ENCODE results near the gene MAOA. TPM values are rescaled to one million over a fixed set of nuclear protein-coding genes. Genes with fewer than 3 reads are reported as not detected.
"Not testable (repeated sequence)": the region's sequence is repeated elsewhere in the genome, so short reads cannot be mapped to it uniquely, and the experiment has no call there.

The MAOA gene
- total RNA-seq, 1 donor from 2014 or later = 116 TPM

DNA sequence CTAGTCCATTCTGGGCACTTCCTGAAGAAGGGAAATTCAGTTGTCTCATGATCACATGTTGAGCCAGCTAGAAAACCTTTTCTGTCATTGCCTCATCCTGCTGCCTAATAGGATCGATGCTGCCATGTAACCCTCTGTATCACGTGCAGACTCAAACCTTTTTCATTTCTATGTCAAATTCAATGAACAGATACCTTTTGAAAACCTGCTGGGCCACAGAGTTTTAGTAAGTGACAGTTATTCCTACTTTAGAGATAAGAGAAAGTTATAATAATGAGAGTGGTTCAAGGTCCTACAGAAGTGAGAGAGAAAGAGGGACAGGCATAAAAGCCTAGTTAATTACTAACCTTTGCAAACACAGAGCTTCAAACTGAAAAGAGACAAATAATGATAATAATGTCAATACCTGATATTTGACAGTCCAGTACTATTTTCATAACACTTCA, 46.0 kb downstream of the MAOA start:
- intact Hi-C loops (cut with DNase I) = no loop called here
- no peak for ATAC-seq (ENCODE audit: poor library complexity)

DNA sequence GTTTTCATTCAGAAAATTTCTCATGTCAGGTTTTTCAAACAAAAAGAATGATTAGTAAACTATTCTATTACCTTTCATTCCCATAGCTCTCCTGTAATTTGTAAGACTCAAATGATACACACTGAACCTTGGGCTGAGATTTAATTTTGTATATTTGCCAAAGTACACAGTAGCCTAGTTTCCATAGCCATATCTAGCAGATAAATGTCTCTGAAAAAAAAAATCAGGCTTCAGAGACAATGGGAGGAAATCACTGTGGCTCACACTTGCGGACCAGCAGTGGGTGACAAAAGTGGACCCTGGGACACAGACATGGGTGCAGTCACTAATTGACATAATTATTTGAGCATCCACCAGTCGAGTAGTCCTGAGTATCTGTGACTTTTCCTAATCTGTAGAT, 46.6 kb downstream of the MAOA start:
- intact Hi-C loops (cut with DNase I) = no loop called here
- ATAC-seq (ENCODE audit: poor library complexity) = peak; percentile 68
- DNase-seq = no peak

More for the DNA sequence above, 46.0 kb downstream of the MAOA start:
- DNase-seq = no peak

DNA sequence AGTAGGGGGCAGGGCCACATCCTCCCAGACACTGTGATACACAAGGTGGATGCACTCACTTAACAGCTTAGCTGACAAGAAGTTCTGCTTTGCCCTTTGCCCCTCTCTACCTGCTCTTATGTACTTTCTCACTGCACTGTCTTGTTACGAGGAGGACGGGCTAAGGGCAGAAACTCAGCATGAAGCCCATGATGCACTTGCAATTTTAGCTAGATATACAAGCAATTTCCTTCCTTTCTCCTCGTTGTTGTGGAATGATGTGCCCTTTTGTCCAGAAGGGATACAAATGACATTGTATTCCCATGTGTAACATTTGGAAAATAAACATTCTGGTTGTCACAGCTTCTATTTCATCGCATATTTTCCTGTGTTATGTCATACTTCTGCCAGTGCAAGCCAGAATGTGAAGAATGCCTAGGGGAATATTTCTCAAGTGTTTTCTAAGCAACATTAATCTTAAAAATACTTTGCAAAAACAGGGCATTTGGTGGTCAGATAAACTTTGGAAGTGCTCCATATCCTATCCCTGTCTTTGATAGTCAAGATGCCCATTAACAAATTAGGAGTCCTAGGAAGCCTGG, 47.2 kb downstream of the MAOA start:
- ATAC-seq (ENCODE audit: poor library complexity) (peak; percentile 49), DNase-seq (no peak)
- intact Hi-C loops (cut with DNase I) = no loop called here

DNA sequence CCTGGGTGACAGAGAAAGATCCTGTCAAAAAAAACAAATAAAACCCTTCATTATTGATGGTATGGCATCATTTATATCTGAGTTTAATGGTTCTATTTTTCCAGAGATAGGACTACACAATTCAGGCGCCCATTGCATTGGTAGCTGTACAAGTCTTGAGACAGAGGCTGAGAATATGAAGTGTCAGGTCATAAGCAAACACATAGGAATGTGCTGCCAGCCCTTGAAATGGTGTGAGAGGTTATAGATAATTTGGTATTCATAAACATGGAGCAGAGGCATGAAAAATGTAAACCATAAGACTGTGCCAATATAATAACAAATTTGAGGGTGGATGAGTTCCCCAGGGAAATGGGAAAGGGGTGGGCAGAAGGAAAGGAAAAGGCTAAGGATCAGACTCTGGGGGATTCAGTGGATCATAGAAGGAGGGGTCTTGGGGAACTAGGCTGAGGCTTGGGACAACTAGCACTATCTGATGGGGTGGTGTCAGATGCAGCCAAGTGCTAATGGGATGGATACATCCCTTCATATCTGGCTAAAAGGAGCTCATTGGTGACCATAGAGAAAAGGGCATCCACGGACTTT, 50.8 kb downstream of the MAOA start:
- ATAC-seq (ENCODE audit: poor library complexity) (no peak), DNase-seq (no peak)
- intact Hi-C loops (cut with DNase I) = no loop called here

DNA sequence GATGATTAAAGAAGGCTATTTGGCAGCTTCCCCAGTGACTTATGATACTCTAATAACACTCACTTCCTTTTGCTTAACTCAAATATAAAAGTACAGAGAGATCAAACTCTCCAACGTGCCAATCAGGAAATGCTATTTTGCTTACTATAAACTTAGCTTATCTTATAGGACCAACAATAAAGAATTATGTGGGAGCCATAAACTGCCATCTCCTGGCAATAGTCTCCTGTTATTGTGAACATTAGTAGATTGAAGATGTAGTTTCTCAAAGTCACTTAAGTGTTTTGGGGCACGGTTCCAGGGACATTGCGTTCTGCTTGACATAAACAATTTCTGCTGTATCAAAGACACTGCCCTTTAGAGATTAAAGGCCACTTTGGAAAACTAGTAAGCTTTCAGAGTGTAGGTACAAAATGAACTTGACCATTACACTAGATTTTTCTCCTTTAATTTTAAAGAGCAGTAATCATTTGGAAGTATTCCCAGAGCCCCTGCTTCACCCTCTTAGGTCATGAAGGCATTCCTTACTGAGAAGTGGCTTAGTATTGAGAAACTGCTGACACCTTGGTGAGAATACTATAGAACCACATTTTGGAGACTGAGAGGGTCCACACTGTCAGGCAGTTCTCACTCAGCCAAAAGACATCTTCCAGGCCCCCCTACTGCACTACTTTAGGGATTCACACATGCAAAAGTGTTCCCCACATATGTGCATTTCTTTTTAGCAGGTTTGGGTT, 51.9 kb downstream of the MAOA start:
- intact Hi-C loops (cut with DNase I) = no loop called here
- peak; percentile 80 for ATAC-seq (ENCODE audit: poor library complexity)

DNA sequence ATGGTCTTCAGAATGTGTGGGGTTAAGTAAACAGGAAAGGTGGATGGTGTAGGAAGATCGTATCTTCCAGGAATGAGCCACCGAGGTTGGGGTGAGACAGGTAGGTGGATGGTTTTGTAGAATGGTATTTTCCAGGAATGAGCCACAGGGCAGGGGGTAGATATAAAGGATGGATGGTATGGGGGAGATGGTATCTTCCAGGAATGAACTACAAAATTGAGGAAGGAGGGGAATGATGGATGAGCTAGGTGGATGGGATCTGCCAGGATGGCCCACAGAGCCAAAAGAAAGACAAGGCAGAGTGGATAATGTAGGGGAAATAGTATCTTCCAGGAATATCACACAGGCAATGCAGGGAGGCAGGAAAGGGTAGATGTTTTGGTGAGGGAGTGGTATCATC, 60.0 kb downstream of the MAOA start:
- ATAC-seq (ENCODE audit: poor library complexity) (no peak), DNase-seq (no peak)
- intact Hi-C loops (cut with DNase I) = no loop called here

More for the DNA sequence above, 51.9 kb downstream of the MAOA start:
- peak; percentile 67 for DNase-seq

DNA sequence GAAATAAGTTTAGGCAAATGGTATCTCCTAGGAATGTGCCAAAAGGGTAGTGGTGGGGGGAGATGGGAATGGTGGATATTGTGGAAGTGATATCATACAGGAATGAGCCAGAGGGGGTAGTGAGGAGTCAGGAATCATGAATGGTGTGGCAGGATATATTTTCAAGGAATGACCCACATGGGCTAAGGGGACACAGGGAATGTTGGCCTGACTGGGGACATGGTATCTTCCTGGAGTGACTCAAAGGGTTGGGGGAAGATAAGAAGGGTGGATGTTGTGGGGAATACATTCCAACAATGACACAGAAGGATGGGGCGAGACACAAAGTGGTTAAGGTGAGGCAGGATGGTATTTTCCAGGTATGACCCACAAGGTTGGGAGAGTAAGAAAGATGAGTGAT, 60.6 kb downstream of the MAOA start:
- DNase-seq (no peak), ATAC-seq (ENCODE audit: poor library complexity) (no peak)
- intact Hi-C loops (cut with DNase I) = no loop called here

DNA sequence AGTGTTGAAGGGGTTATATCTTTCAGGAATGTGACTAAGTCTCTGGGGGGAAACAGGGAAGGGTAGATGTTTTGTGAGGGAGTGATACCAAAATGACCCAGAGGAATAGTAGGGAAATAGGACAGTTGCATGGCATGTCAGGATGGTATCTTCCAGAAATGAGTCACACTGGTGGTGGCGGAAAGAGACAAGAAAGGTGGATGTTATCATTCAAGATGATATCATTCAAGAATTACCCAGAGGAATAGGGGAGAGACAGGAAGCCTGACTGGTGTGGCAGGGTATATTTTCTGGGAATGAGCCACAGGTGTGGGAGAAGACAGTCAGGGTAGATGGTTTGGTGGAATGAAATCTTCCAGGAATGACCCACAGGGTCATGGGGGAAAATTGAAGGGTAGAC, 61.1 kb downstream of the MAOA start:
- intact Hi-C loops (cut with DNase I) = no loop called here
- no peak for ATAC-seq (ENCODE audit: poor library complexity)
- DNase-seq = no peak

DNA sequence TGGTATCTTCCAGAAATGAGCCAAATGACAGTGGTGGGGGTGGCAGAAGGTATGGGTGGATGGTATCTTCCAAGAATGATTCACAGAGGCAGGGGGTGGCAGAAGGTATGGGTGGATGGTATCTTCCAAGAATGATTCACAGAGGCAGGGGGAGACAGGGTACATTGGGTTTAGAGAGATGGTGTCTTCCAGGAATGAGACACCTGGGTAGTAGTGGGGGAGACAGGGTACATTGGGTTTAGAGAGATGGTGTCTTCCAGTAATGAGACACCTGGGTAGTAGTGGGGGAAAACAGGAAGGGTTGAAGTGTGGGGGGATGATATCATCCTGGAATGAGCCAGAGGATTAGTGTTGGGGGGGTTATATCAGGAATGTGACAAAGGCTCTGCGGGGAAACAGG, 62.0 kb downstream of the MAOA start:
- no peak for DNase-seq
- intact Hi-C loops (cut with DNase I) = no loop called here
- no peak for ATAC-seq (ENCODE audit: poor library complexity)

DNA sequence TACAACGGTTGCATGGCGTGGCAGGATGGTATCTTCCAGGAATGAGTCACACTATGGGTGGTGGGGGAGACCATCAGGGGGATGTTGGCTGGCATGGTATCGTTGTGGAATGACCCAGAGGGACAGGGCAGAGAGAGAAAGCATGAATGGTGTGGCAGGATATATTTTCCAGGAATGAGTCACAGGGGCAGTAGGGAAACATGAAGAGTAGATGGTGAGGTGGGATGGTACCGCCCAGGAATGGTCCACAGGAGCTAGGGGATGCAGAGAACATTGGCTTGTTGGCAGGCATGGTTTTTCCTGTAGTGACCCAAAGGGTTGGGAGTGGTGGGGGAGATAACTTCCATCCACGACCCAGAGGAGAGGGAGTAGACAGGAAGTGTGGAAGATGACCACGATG, 62.4 kb downstream of the MAOA start:
- ATAC-seq (ENCODE audit: poor library complexity) (no peak), DNase-seq (no peak)
- intact Hi-C loops (cut with DNase I) = no loop called here

DNA sequence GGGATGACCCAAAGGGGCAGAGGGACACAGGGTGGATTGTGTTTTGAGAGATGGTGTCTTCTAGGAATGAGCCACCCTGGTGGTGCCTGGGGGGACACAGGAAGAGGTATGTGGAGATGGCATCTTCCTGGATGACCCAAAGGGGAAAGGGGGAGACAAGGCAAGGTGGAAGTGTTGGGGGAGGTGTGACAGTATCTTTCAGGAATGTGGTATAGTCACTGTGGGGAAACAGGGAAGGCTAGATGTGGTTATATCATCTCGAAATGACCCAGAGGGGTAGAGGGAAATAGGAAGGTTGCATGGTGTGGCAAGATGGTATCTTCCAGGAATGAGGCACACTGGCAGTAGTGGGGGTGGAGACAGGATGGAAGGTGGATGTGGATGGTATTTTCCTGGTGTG, 62.9 kb downstream of the MAOA start:
- ATAC-seq (ENCODE audit: poor library complexity) (no peak), DNase-seq (no peak)
- intact Hi-C loops (cut with DNase I) = no loop called here

DNA sequence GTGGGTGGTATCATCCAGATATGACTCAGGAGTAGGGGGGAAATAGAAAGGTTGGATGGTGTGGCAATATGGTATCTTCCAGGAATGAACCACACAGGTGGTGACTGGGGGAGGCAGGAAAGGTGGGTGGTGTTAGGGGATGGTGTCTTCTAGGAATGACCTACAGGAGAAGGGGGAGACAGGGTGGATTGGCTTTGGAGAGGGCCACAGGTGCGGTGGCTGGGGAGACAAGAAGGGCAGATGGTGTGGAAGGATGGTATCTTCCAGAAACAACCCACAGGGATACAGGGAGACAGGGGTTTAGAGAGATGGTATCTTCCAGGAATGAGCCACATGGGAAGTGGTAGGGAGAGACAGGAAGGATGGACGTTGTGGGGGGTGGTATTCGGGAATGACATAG, 64.0 kb downstream of the MAOA start:
- DNase-seq (no peak), ATAC-seq (ENCODE audit: poor library complexity) (no peak)
- intact Hi-C loops (cut with DNase I) = no loop called here

DNA sequence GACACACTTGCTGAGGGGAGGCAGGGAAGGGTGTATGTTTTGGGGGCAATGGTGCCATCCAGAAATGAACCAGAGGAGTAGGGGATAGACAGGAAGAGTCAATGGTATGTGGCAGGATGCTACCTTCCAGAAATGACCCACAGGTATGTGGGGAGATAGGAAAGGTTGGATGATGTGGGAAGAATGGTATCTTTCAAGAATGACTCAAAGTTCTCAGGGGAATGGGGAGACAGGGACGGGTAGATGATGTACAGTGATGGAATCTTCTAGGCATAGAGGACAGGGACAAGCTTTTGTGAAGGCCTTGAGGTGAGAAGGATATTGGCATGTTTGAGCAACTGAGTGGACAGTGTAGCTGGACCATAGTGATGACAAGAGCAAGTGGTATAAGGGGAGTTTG, 64.9 kb downstream of the MAOA start:
- intact Hi-C loops (cut with DNase I) = no loop called here
- DNase-seq (no peak), ATAC-seq (ENCODE audit: poor library complexity) (no peak)

DNA sequence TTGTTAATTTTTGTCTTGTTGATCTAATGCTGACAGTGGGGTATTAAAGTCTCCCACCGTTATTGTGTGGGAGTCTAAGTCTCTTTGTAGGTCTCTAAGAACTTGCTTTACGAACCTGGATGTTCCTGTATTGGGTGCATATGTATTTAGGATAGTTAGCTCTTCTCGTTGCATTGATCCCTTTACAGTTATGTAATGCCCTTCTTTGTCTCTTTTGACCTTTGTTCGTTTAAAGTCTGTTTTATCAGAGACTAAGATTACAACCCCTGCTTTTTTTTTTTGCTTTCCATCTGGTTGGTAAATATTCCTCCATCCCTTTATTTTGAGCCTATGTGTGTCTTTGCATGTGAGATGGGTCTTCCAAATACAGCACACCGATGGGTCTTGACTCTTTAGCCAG, 69.1 kb downstream of the MAOA start:
- DNase-seq; intact Hi-C loops (cut with DNase I); ATAC-seq (ENCODE audit: poor library complexity): not testable (repeated sequence)

DNA sequence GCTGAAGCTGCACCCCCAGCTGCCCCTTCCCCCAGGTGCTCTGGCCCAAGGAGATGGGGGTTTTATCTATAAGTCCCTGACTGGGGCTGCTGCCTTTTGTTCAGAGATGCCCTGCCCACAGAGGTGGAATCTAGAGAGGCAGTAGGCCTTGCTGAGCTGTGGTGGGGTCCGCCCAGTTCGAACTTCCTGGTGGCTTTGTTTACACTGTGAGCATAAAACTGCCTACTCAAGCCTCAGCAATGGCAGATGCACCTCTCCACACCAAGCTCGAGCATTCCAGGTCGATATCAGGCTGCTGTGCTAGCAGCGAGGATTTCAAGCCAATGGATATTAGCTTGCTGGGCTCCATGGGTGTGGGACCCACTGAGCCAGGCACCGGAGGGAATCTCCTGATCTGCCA, 71.2 kb downstream of the MAOA start:
- ATAC-seq (ENCODE audit: poor library complexity); DNase-seq; intact Hi-C loops (cut with DNase I): not testable (repeated sequence)

DNA sequence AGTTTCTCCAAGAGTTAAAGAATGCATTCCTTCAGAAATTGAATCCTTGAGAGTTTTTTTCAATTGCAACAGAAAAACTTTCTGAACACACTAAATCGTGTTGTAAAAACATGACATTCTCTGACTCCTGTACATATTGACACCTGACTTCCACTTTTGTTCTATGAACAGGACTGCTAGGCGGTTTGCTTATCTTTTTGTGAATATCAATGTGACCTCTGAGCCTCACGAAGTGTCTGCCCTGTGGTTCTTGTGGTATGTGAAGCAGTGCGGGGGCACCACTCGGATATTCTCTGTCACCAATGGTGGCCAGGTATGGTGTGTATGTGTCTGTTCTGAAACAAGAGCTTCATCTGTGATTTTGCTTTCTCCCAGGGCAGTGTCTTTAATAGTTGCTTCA, 71.9 kb downstream of the MAOA start:
- DNase-seq (no peak), ATAC-seq (ENCODE audit: poor library complexity) (no peak)
- intact Hi-C loops (cut with DNase I) = no loop called here

DNA sequence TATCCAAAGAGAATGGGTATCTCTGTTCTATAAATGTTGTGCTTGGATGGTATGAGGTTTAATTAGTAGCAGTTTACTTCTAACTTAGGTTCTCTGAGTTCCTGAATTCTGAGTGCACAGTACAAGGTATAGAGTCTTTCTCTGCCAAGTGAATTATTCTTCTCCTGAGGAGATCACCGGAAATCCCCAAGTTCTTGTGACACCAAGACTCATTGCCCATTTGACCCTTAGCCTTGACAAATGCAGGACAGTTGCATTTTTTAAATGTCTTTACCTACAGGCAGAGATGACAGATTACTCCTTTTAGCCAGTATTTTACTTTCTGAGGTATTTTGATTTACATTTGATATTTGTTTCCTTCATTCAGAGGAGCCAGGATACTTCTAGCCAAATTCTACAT, 72.9 kb downstream of the MAOA start:
- ATAC-seq (ENCODE audit: poor library complexity) (no peak), DNase-seq (no peak)

DNA sequence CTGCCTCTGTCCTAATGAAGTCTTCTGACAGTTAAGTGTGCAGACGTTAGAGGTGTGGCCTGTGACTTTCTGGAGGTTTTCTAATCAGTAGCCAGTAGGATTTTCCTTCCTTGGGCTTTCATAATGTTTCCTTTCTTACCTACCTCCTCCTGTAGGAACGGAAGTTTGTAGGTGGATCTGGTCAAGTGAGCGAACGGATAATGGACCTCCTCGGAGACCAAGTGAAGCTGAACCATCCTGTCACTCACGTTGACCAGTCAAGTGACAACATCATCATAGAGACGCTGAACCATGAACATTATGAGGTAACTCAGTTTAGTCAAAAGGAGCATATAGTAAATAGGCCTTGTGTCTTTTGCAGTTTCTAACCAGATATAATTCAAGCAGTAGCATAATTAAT, 75.0 kb downstream of the MAOA start:
- ATAC-seq (ENCODE audit: poor library complexity) = no peak
- no peak for DNase-seq
- intact Hi-C loops (cut with DNase I) = no loop called here

More for the DNA sequence above, 72.9 kb downstream of the MAOA start:
- intact Hi-C loops (cut with DNase I) = no loop called here

DNA sequence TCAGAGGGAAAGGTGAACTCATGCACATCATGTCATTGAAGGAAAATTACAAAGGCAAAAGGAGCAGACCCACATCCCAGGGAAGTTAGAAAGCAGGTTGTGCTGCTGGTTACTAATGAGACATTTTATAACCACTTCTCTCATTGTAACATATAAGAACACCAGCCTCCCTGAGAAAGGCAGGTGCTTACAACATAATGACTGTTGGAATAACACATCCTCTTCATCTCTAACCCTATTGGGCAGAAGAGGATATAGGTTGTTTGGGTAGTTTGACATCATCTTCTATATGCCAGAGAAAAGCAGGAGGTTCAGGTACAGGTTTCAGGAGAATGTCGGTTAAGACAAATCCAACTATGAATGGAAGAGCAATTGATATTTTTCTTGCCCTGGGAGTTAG, 77.6 kb downstream of the MAOA start:
- intact Hi-C loops (cut with DNase I) = no loop called here
- ATAC-seq (ENCODE audit: poor library complexity) (no peak), DNase-seq (no peak)

DNA sequence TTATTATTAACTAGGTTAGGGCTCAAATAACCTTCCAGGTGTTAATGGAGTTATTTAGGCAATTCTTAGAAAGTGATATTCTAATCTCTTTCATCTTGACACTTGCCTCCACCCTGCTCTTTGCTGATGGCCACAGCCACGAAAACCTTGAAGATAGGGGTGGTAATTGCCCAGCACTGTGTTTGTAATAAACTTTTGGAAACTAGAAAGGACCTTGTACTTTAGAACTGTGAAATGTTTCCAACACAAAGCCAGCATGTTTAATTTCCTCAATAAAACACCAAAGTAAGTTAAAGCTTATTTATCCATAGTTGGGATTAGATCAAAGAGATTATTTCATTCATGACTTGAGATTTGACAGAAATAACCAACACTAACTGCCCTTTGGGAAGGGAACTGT, 78.3 kb downstream of the MAOA start:
- DNase-seq = no peak
- no peak for ATAC-seq (ENCODE audit: poor library complexity)
- intact Hi-C loops (cut with DNase I) = no loop called here
